HEK293T (cell line): ENCODE results near the gene FAM81A.

Experiments
- CTCF ChIA-PET: fragments of 350-600 bp; formaldehyde crosslinking; extraction: SDS; loops from one replicate; lab custom pipeline; 2021; ENCODE audit warnings: antibody characterized with exemption, inconsistent platforms; lab: Yijun Ruan, JAX
- POLR2A ChIA-PET: fragments of 350-600 bp; formaldehyde crosslinking; extraction: SDS; loops from one replicate; lab custom pipeline; 2020; ENCODE audit warnings: antibody characterized with exemption, inconsistent platforms; lab: Yijun Ruan, JAX
- DNase-seq: peaks from one replicate; pipeline ENCODE4 v3.0.0; 2012; ENCODE audit warnings: mixed read lengths; ENCODE audit errors: extremely low spot score
- ARNT ChIP-seq: fragments of 450-650 bp; IDR thresholded peaks from 2 replicates; pipeline ENCODE4 v1.6.1; 2017; ENCODE audit warnings: mild to moderate bottlenecking
- BHLHE40 ChIP-seq: fragments of 450-650 bp; IDR thresholded peaks from 2 replicates; pipeline ENCODE4 v1.6.1; 2016; ENCODE audit warnings: mild to moderate bottlenecking, moderate library complexity, borderline replicate concordance
- CTBP1 ChIP-seq: fragments of 450-650 bp; IDR thresholded peaks from 2 replicates; pipeline ENCODE4 v1.6.1; 2016; ENCODE audit warnings: borderline replicate concordance
- ELF4 ChIP-seq: fragments of 450-650 bp; IDR thresholded peaks from 2 replicates; pipeline ENCODE4 v1.6.1; 2017; ENCODE audit warnings: antibody characterized with exemption
- FOXA1 ChIP-seq: fragments of 450-650 bp; IDR thresholded peaks from 2 replicates; pipeline ENCODE4 v1.6.1; 2016; ENCODE audit warnings: mild to moderate bottlenecking
- FOXK2 ChIP-seq: fragments of 450-650 bp; IDR thresholded peaks from 2 replicates; pipeline ENCODE4 v1.6.1; 2016; ENCODE audit warnings: mild to moderate bottlenecking
- FOXM1 ChIP-seq: fragments of 450-650 bp; IDR thresholded peaks from 2 replicates; pipeline ENCODE4 v1.6.1; 2017; ENCODE audit warnings: mild to moderate bottlenecking, borderline replicate concordance
- HDGF ChIP-seq: fragments of 450-650 bp; IDR thresholded peaks from 2 replicates; pipeline ENCODE4 v1.6.1; 2017; ENCODE audit warnings: antibody characterized with exemption, borderline replicate concordance
- L3MBTL2 ChIP-seq: fragments of 450-650 bp; conservative IDR thresholded peaks from 2 replicates; pipeline ENCODE4 v1.6.1; 2016; ENCODE audit warnings: mild to moderate bottlenecking
- LEF1 ChIP-seq: fragments of 450-650 bp; IDR thresholded peaks from 2 replicates; pipeline ENCODE4 v1.6.1; 2017; ENCODE audit warnings: mild to moderate bottlenecking, borderline replicate concordance
- NFRKB ChIP-seq: fragments of 450-650 bp; IDR thresholded peaks from 2 replicates; pipeline ENCODE4 v1.6.1; 2016; ENCODE audit warnings: mild to moderate bottlenecking, moderate library complexity
- SP1 ChIP-seq: fragments of 450-650 bp; IDR thresholded peaks from 2 replicates; pipeline ENCODE4 v1.6.1; 2017
- SUZ12 ChIP-seq: fragments of 450-650 bp; IDR thresholded peaks from 2 replicates; pipeline ENCODE4 v1.6.1; 2016; ENCODE audit warnings: mild to moderate bottlenecking
- TARDBP ChIP-seq: fragments of 450-650 bp; IDR thresholded peaks from 2 replicates; pipeline ENCODE4 v1.6.1; 2016
- ZNF384 ChIP-seq: fragments of 450-650 bp; IDR thresholded peaks from 2 replicates; pipeline ENCODE4 v1.6.1; 2016
- TF ChIP-seq, protein P1 (sequence below): fragments of 450-650 bp; IDR thresholded peaks from 2 replicates; pipeline ENCODE4 v1.6.1; 2016

The FAM81A gene

DNA sequence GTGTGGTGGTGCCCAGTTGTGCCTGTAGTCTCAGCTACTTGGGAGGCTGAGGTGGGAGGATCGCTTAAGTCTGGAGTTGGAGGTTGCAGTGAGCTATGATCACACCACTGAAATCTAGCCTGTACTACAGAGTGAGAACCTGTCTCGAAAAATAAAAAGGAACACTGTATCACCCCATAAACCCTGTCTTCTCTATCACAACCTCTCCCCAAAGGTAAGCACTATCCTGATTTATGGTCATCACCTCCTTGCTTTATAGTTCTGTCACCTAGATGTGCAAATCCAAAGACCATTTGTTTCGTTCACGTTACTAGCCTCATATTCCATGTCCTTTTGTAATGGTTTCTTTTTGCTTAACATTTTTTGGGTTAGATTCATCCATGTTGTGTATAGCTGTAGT, 123.6 kb downstream of the FAM81A start:
- POLR2A ChIA-PET: no interaction called here
- TF ChIP-seq BHLHE40 (no peak), FOXK2 (no peak)
- CTCF ChIA-PET: no interaction called here
- no peak for DNase-seq

DNA sequence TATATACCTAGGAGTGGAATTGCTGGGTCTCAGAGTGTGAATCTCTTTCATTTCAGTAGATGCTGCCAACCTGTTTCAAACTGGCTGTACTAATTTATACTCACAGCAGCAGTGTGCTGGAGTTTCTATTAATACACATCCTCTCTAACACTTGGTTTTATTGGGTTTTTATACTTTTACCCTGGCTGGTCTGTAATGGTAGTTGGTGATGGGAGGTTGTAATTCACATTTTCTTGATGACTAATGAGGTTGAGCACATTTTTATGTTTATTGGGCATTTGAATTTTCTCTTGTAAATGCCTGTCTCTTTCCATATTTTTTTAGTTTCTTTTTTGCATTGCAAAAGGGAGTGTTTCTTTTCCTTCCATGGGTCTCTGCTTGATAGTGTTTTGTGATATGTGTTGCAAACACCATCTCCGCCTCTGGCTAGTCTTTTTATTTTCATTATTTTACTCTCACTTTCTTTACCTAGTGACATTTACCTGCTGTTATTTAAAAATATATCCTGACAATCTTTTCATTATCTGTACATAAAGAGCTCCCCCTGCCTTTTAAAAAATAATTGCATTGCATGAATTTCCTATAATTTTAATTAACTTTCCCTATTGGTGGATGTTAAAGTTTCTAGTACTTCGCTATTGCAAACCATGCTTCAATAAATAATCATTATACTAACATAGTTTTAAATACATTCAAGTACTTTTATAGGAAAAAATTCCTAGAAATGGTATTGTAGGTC, 124.6 kb downstream of the FAM81A start:
- DNase-seq: no peak
- POLR2A ChIA-PET: no interaction called here
- TF ChIP-seq ARNT (no peak), CTBP1 (no peak), TARDBP (no peak), SUZ12 (no peak), HDGF (no peak), FOXK2 (no peak), ELF4 (no peak), BHLHE40 (no peak), LEF1 (no peak), FOXA1 (no peak)
- TF ChIP-seq, protein P1, sequence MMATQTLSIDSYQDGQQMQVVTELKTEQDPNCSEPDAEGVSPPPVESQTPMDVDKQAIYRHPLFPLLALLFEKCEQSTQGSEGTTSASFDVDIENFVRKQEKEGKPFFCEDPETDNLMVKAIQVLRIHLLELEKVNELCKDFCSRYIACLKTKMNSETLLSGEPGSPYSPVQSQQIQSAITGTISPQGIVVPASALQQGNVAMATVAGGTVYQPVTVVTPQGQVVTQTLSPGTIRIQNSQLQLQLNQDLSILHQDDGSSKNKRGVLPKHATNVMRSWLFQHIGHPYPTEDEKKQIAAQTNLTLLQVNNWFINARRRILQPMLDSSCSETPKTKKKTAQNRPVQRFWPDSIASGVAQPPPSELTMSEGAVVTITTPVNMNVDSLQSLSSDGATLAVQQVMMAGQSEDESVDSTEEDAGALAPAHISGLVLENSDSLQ: no peak
- CTCF ChIA-PET: no interaction called here

DNA sequence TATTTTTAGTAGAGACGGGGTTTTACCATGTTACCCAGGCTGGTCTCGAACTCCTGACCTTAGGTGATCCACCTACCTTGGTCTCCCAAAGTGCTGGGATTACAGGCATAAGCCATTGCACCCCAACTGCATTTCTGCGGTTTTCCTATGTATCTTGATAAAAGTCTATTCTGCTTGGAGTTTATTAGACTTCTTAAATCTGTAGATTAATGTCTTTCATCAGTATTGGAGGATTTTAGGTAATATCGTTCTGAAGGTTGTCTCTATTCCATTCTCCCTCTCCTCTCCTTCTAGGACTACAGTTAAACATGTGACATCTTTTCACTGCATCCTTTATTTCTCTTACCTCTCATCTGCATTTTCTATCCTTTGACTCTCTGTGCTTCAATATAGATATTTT, 127.3 kb downstream of the FAM81A start:
- no peak for TF ChIP-seq FOXM1
- no peak for TF ChIP-seq FOXK2
- TF ChIP-seq SUZ12: no peak
- no peak for TF ChIP-seq HDGF
- TF ChIP-seq, protein P1: no peak
- no peak for TF ChIP-seq TARDBP
- no peak for TF ChIP-seq ZNF384
- ChIA-PET CTCF (no interaction called here), POLR2A (no interaction called here)
- no peak for DNase-seq

DNA sequence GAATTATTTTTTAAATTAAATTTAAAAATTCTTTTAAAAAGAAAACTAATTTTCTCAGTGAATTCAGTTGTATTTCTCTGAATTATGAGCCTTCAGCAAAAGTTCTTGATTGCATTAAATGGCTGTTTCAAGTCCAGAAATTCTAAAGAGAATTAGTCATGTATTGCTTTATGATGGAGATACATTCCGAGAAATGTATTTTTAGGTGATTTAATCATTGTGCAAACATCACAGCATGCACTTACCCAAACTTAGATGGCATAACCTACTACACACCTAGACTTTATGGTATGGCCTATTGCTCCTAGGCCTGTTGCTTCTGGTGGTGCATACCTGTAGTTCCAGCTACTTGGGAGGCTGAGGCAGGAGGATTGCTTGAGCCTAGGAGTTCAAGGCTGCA, 129.3 kb downstream of the FAM81A start:
- TF ChIP-seq FOXM1 (no peak), LEF1 (no peak), BHLHE40 (no peak), HDGF (no peak), SUZ12 (no peak), L3MBTL2 (no peak), ELF4 (no peak)
- TF ChIP-seq, protein P1: no peak
- no peak for DNase-seq
- POLR2A ChIA-PET: no interaction called here
- CTCF ChIA-PET: no interaction called here

DNA sequence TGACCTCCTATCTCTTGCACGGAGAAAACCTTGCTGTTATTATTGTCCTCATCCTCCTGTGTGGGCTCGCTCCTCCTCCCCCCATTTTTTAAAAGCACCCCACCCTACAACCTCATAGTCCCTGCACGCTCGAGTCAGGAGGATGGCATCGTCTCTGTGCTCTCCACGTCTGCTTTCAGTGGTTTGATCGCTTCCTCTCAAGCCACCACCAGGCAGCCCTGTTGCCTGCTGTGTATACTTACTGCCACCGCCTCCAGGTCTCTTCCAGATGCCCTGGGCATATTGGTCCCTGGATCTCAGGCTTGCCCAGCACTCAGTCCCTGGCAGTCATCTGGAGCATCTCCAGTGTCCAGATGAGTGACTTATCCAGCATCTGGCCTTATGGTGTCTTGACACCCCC, 131.5 kb downstream of the FAM81A start:
- POLR2A ChIA-PET: no interaction called here
- CTCF ChIA-PET: no interaction called here
- no peak for TF ChIP-seq TARDBP
- no peak for TF ChIP-seq SUZ12
- no peak for TF ChIP-seq ZNF384
- TF ChIP-seq HDGF: no peak
- no peak for TF ChIP-seq NFRKB
- no peak for TF ChIP-seq SP1
- no peak for TF ChIP-seq FOXA1
- no peak for TF ChIP-seq ARNT
- TF ChIP-seq FOXM1: no peak
- DNase-seq: no peak

DNA sequence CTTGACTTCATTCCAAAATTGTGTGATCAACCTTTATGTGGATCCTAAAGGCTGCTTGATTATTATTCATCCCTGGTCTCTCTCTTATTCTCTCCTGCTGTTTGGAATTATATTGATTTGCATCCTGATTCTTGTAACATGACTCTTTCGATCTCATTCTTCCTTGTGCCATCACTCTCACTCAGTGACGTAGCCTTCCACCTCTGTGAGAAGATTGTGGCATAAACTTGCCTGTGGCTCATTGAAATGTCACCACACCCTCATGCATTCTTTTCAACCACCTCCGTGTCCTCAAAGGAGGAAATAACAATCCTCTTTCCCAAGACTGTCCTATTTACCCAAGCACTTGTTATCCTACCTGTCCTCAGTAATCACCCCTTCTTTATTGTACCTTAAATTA, 132.3 kb downstream of the FAM81A start:
- TF ChIP-seq ELF4: no peak
- TF ChIP-seq SUZ12: no peak
- no peak for TF ChIP-seq LEF1
- no peak for TF ChIP-seq HDGF
- no peak for TF ChIP-seq ARNT
- TF ChIP-seq L3MBTL2: no peak
- TF ChIP-seq, protein P1: no peak
- ChIA-PET POLR2A (no interaction called here), CTCF (interaction anchor here (0.5 kb wide), 1 partner anchor 24 kb away, joined by 3 read pairs; no protein-coding TSS in a partner anchor)
- DNase-seq: no peak

DNA sequence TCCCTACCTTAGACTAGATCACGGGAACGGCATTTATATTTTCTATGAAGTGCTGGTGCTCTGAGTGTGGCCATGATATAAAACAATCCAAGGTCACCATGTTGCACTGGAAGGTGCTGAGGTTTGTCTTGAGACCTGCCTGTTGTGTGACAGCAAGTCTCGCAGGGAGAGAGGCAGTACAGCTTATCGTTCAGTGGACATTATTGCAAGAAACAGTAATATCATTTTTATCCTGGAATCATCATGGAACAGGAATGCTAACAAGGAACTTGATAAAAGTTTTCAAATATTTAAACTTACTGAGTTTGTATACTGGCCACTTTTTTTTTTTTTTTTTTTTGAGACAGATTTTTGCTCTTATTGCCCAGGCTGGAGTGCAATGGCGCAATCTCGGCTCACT, 133.6 kb downstream of the FAM81A start:
- no peak for TF ChIP-seq CTBP1
- no peak for TF ChIP-seq ARNT
- no peak for TF ChIP-seq TARDBP
- TF ChIP-seq L3MBTL2: no peak
- no peak for TF ChIP-seq FOXK2
- TF ChIP-seq BHLHE40: no peak
- TF ChIP-seq FOXA1: no peak
- ChIA-PET POLR2A (no interaction called here), CTCF (no interaction called here)
- DNase-seq: no peak
